ENCODE results near the gene ADH6.

- TF ChIP-seq POLR2AphosphoS5 (IDR thresholded peaks at IDR 0.05; ENCODE audit: low read depth, low read length) (no peak), GATA2 (CRISPR knock-in tag; IDR thresholded peaks at IDR 0.05) (no peak), EP300 (IDR thresholded peaks at IDR 0.05; ENCODE audit: borderline replicate concordance in 1 of 2, low read depth in 1 of 2, low read length in 1 of 2) (no peak), FOXM1 (IDR thresholded peaks at IDR 0.05; ENCODE audit: low read depth) (no peak), GABPA (IDR thresholded peaks at IDR 0.05; ENCODE audit: low read depth) (no peak), TAF1 (IDR thresholded peaks at IDR 0.05; ENCODE audit: borderline replicate concordance, low read depth, low read length) (no peak), MXI1 (IDR thresholded peaks at IDR 0.05; ENCODE audit: low read depth, low read length) (no peak), FOSL2 (IDR thresholded peaks at IDR 0.05; ENCODE audit: borderline replicate concordance, low read depth) (no peak)
- TF ChIP-seq, protein P1, sequence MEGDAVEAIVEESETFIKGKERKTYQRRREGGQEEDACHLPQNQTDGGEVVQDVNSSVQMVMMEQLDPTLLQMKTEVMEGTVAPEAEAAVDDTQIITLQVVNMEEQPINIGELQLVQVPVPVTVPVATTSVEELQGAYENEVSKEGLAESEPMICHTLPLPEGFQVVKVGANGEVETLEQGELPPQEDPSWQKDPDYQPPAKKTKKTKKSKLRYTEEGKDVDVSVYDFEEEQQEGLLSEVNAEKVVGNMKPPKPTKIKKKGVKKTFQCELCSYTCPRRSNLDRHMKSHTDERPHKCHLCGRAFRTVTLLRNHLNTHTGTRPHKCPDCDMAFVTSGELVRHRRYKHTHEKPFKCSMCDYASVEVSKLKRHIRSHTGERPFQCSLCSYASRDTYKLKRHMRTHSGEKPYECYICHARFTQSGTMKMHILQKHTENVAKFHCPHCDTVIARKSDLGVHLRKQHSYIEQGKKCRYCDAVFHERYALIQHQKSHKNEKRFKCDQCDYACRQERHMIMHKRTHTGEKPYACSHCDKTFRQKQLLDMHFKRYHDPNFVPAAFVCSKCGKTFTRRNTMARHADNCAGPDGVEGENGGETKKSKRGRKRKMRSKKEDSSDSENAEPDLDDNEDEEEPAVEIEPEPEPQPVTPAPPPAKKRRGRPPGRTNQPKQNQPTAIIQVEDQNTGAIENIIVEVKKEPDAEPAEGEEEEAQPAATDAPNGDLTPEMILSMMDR (IDR thresholded peaks at IDR 0.05), result no peak
- TF ChIP-seq, protein P2, sequence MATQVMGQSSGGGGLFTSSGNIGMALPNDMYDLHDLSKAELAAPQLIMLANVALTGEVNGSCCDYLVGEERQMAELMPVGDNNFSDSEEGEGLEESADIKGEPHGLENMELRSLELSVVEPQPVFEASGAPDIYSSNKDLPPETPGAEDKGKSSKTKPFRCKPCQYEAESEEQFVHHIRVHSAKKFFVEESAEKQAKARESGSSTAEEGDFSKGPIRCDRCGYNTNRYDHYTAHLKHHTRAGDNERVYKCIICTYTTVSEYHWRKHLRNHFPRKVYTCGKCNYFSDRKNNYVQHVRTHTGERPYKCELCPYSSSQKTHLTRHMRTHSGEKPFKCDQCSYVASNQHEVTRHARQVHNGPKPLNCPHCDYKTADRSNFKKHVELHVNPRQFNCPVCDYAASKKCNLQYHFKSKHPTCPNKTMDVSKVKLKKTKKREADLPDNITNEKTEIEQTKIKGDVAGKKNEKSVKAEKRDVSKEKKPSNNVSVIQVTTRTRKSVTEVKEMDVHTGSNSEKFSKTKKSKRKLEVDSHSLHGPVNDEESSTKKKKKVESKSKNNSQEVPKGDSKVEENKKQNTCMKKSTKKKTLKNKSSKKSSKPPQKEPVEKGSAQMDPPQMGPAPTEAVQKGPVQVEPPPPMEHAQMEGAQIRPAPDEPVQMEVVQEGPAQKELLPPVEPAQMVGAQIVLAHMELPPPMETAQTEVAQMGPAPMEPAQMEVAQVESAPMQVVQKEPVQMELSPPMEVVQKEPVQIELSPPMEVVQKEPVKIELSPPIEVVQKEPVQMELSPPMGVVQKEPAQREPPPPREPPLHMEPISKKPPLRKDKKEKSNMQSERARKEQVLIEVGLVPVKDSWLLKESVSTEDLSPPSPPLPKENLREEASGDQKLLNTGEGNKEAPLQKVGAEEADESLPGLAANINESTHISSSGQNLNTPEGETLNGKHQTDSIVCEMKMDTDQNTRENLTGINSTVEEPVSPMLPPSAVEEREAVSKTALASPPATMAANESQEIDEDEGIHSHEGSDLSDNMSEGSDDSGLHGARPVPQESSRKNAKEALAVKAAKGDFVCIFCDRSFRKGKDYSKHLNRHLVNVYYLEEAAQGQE (IDR thresholded peaks at IDR 0.05; ENCODE audit: low read depth, low read length), result no peak
These were observed 59.3 kb downstream of the ADH6 start for GRCh38 chr4:99159699-99160098.

Data from SK-N-SH (cell line).